ENCODE data around the gene CTNNA3.

DNA sequence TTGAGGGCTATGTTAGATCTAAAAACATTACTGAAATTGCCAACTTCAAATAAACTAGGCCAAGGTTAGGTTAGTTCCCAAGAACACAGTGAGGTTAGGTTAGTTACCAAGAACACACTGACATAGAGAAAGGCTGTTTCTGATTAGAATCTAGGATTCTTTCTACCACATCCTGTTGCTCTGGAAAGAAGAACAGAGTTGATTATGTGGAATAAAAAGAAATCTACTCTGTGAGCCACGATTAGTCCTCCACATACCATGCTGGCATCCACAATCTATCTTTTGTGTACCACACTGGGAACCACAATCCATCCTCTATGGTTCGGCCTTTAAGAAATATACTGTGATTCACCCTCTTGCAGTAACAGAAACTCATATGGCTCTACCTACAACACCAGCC is 678.8 kb downstream of the CTNNA3 start:
- TF ChIP-seq, protein P1, sequence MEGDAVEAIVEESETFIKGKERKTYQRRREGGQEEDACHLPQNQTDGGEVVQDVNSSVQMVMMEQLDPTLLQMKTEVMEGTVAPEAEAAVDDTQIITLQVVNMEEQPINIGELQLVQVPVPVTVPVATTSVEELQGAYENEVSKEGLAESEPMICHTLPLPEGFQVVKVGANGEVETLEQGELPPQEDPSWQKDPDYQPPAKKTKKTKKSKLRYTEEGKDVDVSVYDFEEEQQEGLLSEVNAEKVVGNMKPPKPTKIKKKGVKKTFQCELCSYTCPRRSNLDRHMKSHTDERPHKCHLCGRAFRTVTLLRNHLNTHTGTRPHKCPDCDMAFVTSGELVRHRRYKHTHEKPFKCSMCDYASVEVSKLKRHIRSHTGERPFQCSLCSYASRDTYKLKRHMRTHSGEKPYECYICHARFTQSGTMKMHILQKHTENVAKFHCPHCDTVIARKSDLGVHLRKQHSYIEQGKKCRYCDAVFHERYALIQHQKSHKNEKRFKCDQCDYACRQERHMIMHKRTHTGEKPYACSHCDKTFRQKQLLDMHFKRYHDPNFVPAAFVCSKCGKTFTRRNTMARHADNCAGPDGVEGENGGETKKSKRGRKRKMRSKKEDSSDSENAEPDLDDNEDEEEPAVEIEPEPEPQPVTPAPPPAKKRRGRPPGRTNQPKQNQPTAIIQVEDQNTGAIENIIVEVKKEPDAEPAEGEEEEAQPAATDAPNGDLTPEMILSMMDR (IDR thresholded peaks at IDR 0.05; ENCODE audit: insufficient read depth, low read length, poor library complexity, severe bottlenecking) = no peak
- TF ChIP-seq EZH2phosphoT487 (conservative IDR thresholded peaks at IDR 0.05; ENCODE audit: low read length) = no peak
